GM21526 (cell line): ENCODE data around the gene OBSL1.
A peak's percentile ranks its signal among the peaks of the same experiment; 100 is the strongest.

ENCODE experiments used
- ATAC-seq: cut with Tn5 transposase; IDR thresholded peaks from one replicate; pipeline ENCODE4 v1.9.1; 2021; ENCODE audit warnings: moderate library complexity; ENCODE audit not compliant: unreplicated experiment, low FRiP score

The OBSL1 gene

GRCh38 chr2:219516888-219517287, 54.5 kb downstream of the OBSL1 start:
- ATAC-seq, result no peak

- ATAC-seq, result no peak
Observed at GRCh38 chr2:219515874-219516629, 55.3 kb downstream of the OBSL1 start.

- no peak for ATAC-seq
Observed at GRCh38 chr2:219514836-219515235, 56.5 kb downstream of the OBSL1 start.

- ATAC-seq, result no peak
Observed at GRCh38 chr2:219514196-219514761, 57.1 kb downstream of the OBSL1 start, which contains the start of gene ASIC4. TSS of gene ASIC4 (plus strand) at chr2:219514482. CDS start at chr2:219514725, 243 bp downstream.

- ATAC-seq, result no peak
Observed at GRCh38 chr2:219513787-219514186, 57.6 kb downstream of the OBSL1 start.

- ATAC-seq, result no peak
Observed at GRCh38 chr2:219512524-219513216, 58.7 kb downstream of the OBSL1 start.

GRCh38 chr2:219511547-219512325, 59.6 kb downstream of the OBSL1 start:
- no peak for ATAC-seq

GRCh38 chr2:219510512-219511135, 60.7 kb downstream of the OBSL1 start:
- no peak for ATAC-seq

- ATAC-seq, result peak; percentile 53
Observed at GRCh38 chr2:219509780-219510511, 61.4 kb downstream of the OBSL1 start.

- no peak for ATAC-seq
Observed at GRCh38 chr2:219508971-219509779, 62.2 kb downstream of the OBSL1 start.

- no peak for ATAC-seq
Observed at GRCh38 chr2:219508444-219508734, 63.0 kb downstream of the OBSL1 start.

GRCh38 chr2:219507581-219508443, 63.5 kb downstream of the OBSL1 start:
- ATAC-seq, result no peak

- no peak for ATAC-seq
Observed at GRCh38 chr2:219506802-219507526, 64.4 kb downstream of the OBSL1 start.

GRCh38 chr2:219506153-219506801, 65.1 kb downstream of the OBSL1 start:
- no peak for ATAC-seq

GRCh38 chr2:219505585-219505984, 65.8 kb downstream of the OBSL1 start:
- no peak for ATAC-seq

GRCh38 chr2:219502618-219503017, 68.7 kb downstream of the OBSL1 start:
- no peak for ATAC-seq

GRCh38 chr2:219501849-219502248, 69.5 kb downstream of the OBSL1 start:
- ATAC-seq, result no peak
